NB4 (cell line): ENCODE results near the gene JMY.

Experiments
- DNase-seq: peaks from one replicate; pipeline ENCODE4 v3.0.0; 2010; ENCODE audit warnings: low read depth
- H3K4me3 ChIP-seq: one replicate; pipeline ENCODE4 v1.5.1; 2011; ENCODE audit warnings: mild to moderate bottlenecking, low read depth, low read length, moderate library complexity
- MYC ChIP-seq: IDR thresholded peaks from 2 replicates; pipeline ENCODE4 v1.6.1; 2011; ENCODE audit warnings: low read depth, low read length
- POLR2A ChIP-seq: IDR thresholded peaks from 2 replicates; pipeline ENCODE4 v1.6.1; 2011; ENCODE audit warnings: mild to moderate bottlenecking; ENCODE audit not compliant: insufficient read length; ENCODE audit errors: extremely low read depth
- TF ChIP-seq, protein P1 (sequence below): IDR thresholded peaks from one replicate; pipeline ENCODE4 v1.5.1; 2012; ENCODE audit warnings: low read depth, low read length
- TF ChIP-seq, protein P2 (sequence below): IDR thresholded peaks from 2 replicates; pipeline ENCODE4 v1.6.1; 2011; ENCODE audit warnings: low read depth, low read length

JMY gene

DNA sequence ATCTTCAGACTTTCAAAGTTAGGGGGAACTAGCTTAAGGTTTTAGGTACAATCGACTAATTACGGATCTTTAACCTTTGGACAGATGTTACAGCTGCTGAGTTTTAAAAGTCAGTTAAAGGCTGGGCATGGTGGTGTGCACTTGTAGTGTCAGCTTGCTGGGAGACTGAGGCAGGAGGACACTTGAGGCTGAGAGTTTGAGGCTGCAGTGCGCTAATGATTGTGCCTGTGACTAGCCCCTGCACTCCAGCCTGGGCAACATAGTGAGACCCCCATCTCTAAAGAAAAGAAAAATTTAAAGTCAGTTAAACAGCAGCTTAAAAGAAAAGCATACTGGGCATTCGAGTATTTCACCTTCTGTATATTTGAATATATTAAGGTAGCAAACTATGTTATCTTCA is 51.4 kb downstream of the JMY start:
- no peak for DNase-seq
- no peak overlapping the region for H3K4me3 ChIP-seq
- TF ChIP-seq POLR2A (no peak), MYC (no peak)
- TF ChIP-seq, protein P1, sequence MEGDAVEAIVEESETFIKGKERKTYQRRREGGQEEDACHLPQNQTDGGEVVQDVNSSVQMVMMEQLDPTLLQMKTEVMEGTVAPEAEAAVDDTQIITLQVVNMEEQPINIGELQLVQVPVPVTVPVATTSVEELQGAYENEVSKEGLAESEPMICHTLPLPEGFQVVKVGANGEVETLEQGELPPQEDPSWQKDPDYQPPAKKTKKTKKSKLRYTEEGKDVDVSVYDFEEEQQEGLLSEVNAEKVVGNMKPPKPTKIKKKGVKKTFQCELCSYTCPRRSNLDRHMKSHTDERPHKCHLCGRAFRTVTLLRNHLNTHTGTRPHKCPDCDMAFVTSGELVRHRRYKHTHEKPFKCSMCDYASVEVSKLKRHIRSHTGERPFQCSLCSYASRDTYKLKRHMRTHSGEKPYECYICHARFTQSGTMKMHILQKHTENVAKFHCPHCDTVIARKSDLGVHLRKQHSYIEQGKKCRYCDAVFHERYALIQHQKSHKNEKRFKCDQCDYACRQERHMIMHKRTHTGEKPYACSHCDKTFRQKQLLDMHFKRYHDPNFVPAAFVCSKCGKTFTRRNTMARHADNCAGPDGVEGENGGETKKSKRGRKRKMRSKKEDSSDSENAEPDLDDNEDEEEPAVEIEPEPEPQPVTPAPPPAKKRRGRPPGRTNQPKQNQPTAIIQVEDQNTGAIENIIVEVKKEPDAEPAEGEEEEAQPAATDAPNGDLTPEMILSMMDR = no peak
- TF ChIP-seq, protein P2, sequence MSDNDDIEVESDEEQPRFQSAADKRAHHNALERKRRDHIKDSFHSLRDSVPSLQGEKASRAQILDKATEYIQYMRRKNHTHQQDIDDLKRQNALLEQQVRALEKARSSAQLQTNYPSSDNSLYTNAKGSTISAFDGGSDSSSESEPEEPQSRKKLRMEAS = no peak

DNA sequence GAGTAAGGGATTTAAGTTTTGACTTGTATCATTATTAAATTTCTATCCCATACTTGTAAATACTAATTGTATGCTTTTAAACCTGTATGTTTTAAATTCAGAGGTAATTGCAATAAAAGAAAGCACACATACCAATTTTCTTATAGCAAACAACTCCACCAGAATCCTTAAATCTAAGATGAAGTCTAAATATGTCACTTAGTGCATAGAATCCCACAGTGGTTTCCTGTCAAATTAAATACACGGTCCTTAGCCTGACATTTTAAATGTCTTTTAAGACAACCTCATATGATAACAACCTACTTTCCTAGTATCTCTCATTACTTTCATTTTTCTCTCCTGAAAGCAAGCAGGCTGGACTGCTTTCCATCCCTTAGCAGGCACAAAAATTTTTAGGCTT is 52.0 kb downstream of the JMY start:
- H3K4me3 ChIP-seq = no peak overlapping the region
- no peak for TF ChIP-seq MYC
- TF ChIP-seq, protein P2 = no peak
- TF ChIP-seq POLR2A = no peak
- TF ChIP-seq, protein P1 = no peak
- DNase-seq = no peak

DNA sequence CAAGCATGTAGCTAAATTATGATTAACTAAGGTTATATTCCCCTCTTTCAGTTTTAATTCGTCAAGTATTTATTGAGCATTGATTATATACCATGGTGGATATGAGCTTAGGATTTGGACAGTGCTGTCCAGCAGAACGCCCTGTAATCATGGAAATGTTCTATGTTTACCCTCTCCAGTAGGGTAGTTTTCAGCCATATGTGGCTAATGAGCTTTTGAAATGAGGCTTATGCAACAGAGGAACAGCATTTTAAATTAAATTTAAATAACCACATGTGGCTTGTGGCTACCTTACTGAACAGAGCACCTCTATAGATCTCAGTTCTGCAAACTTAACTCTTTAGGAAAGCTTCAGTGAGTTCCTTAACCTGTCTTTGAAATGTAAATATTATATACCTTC is 59.1 kb downstream of the JMY start:
- TF ChIP-seq MYC (no peak), POLR2A (no peak)
- TF ChIP-seq, protein P2 = no peak
- TF ChIP-seq, protein P1 = no peak
- DNase-seq = peak; percentile 34
- H3K4me3 ChIP-seq = no peak overlapping the region

DNA sequence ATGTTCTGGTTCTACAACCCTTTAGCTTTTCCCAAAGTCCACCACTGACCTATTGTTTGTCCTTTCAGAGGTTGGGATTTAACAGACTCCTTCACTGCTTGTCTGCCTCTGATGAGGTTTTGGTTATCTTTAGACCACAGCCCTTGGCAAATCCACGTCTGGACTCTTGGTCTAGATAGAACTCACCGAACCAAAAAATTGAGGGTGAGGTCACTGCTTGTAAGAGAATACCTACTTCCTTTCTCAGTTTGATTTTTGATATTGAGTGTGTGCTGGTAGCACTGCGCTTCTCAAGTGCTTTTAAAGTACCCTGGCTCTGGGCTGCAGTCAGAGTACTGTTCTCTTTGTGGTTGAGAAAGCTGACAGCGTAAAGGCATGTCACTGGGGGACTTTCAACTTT is 61.7 kb downstream of the JMY start:
- TF ChIP-seq, protein P2 = no peak
- TF ChIP-seq POLR2A = no peak
- TF ChIP-seq, protein P1 = no peak
- TF ChIP-seq MYC = no peak
- no peak overlapping the region for H3K4me3 ChIP-seq
- no peak for DNase-seq

DNA sequence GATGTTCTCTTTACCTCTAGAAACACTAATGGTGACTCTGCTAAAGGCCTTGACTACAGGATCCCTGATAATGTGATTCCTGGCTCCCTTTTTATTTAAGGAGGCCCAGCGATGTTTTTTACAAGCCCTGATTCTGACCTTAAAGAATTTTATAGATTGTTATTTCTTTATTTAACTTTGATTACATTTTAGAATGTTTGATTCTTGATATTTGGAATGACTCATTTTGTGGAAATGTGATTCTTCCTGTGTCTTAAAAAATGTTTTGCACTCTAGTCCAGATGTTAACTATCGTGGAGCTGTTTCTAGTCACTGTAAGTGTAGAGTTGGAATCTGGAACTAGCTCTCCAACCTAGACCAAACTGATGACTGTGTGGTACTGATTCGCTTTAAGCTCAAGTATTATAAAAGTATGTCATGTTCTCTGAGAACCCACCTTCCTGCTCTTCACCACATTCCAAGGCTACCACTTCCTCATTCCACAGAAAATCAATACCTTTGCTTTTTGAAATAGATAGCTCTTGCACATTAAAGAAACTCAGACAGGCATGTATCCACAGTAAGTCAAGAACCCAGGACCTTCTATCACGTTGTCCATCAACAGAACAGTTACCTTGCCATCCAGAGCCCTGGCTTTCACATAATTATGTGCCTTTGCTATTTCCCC is 65.2 kb downstream of the JMY start:
- TF ChIP-seq, protein P2 = no peak
- TF ChIP-seq MYC (no peak), POLR2A (no peak)
- TF ChIP-seq, protein P1 = no peak
- H3K4me3 ChIP-seq = no peak overlapping the region
- no peak for DNase-seq
